Measurements from ENCODE around the gene CHI3L2.

GRCh38 chr1:111184663-111185062 lies 42.9 kb upstream of the CHI3L2 start:
- no peak for TF ChIP-seq CTCF (IDR thresholded peaks at IDR 0.05; ENCODE audit: low read length)
- TF ChIP-seq EZH2phosphoT487 (IDR thresholded peaks at IDR 0.05; ENCODE audit: low read length): no peak
- TF ChIP-seq EZH2 (optimal IDR thresholded peaks at IDR 0.05; ENCODE audit: low read depth, low read length): no peak
